ENCODE results near the gene LIN52. TPM values are rescaled to one million over a fixed set of nuclear protein-coding genes. Genes with fewer than 3 reads are reported as not detected.

Gene LIN52
- total RNA-seq, 3 donors from 2014 or later, result 4.1 to 9.0 (median 7.4) TPM

DNA sequence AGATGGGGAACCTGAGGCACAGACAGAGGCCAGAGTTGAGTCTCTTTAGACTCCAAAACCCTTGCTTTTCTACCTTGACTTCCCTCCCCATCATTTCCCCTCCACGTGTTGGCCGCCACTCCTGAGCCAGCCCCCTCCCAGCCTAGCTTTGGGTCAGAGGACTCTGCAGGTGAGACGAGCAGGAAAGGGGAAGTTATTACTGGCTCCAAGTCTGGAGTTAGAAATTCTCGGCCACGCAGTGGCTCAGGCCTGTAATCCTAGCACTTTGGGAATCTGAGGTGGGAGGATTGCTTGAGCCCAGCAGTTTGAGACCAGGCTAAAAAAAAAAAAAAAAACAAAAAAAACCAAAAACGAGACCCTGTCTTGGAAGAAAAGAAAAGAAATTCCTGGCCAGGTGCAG lies 163.3 kb downstream of the LIN52 start:
- Histone ChIP-seq H3K36me3 (ENCODE audit: low read depth) (no peaks in the 10 kb centered on the region), H3K4me1 (ENCODE audit: low read depth) (no peaks in the 10 kb centered on the region), H3K9me3 (no peaks in the 10 kb centered on the region), H3K4me3 (no peak overlapping the region)
- intact Hi-C loops (cut with DNase I, micrococcal nuclease), result no loop called here
- no peak for DNase-seq
- ATAC-seq, result no peak
- TF ChIP-seq, protein P1, sequence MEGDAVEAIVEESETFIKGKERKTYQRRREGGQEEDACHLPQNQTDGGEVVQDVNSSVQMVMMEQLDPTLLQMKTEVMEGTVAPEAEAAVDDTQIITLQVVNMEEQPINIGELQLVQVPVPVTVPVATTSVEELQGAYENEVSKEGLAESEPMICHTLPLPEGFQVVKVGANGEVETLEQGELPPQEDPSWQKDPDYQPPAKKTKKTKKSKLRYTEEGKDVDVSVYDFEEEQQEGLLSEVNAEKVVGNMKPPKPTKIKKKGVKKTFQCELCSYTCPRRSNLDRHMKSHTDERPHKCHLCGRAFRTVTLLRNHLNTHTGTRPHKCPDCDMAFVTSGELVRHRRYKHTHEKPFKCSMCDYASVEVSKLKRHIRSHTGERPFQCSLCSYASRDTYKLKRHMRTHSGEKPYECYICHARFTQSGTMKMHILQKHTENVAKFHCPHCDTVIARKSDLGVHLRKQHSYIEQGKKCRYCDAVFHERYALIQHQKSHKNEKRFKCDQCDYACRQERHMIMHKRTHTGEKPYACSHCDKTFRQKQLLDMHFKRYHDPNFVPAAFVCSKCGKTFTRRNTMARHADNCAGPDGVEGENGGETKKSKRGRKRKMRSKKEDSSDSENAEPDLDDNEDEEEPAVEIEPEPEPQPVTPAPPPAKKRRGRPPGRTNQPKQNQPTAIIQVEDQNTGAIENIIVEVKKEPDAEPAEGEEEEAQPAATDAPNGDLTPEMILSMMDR (IDR thresholded peaks at IDR 0.05), result no peak

DNA sequence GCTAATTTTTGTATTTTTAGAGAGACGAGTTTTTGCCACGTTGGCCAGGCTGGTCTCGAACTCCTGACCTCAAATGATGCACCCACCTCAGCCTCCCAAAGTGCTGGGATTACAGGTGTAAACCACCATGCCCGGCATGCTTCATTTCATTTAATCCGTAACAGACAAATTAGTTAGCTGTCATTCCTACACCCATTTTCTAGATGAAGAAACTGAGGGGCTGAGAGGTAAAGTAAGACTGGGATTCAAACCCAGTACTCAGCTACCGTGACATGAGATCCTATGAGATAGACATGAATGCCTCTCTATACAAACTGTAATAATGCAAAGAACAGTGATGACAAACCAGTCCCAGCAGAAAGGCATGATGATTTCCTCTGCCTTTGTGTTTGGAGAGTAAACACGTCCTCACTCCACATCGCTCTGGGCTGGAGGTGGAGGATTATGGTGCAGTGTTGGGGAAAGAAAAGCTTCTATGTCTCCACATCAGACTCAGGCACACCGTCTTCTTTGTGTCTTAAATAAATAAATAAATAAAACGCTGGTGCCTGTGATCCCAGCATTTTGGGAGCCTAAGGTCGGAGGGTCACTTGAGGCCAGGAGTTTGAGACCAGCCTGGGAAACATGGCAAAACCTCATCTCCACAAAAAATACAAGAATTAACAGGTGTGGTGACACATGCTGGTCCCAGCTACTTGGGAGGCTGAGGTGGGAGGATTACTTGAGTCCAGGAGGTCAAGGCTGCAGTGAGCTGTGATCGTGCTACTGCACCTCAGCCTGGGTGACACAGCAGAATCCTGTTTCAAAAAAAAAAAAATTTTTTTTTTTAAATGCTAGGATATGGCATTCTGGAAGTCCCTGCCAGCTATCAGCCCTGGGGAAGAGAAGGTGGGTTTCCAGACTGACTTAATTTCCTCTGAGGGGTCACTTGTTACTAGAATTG lies 164.9 kb downstream of the LIN52 start:
- no peak for DNase-seq
- intact Hi-C loops (cut with DNase I, micrococcal nuclease), result loop anchor here in 1 of 2 donors (5.0 kb wide), 1 partner anchor 137 kb away; no protein-coding TSS in a partner anchor
- TF ChIP-seq, protein P1 (IDR thresholded peaks at IDR 0.05), result no peak
- H3K36me3 ChIP-seq (ENCODE audit: low read depth), result no peaks in the 10 kb centered on the region
- H3K4me3 ChIP-seq, result no peak overlapping the region
- no peak for ATAC-seq
- H3K4me1 ChIP-seq (ENCODE audit: low read depth), result no peaks in the 10 kb centered on the region
- H3K9me3 ChIP-seq, result no peaks in the 10 kb centered on the region

Other genes with a start within 250 kb of the LIN52 start
- 10 to 100 TPM; 11.4 to 23.2 (median 17.2) TPM for gene PTGR2, start 233.1 kb upstream of the LIN52 start, total RNA-seq
- 10 to 100 TPM; 38.3 to 47.2 (median 45.1) TPM for gene ZNF410, start 198.1 kb upstream of the LIN52 start, total RNA-seq
- 1 to 10 TPM; 4.0 to 6.8 (median 6.2) TPM for gene FAM161B, start 134.9 kb upstream of the LIN52 start, total RNA-seq
- gene COQ6, start 134.7 kb upstream of the LIN52 start, total RNA-seq, result 10 to 100 TPM; 18.9 to 20.6 (median 20.5) TPM
- 100 to 1,000 TPM in 2 of 3 donors, 10 to 100 TPM in 1; 79.9 to 296 (median 153) TPM for gene ENTPD5, start 65.7 kb upstream of the LIN52 start, total RNA-seq
- gene BBOF1, start 65.6 kb upstream of the LIN52 start, total RNA-seq, result 1 to 10 TPM; 3.9 to 6.8 (median 4.1) TPM
- 10 to 100 TPM; 26.7 to 42.1 (median 32.6) TPM for gene ALDH6A1, start 503 bp upstream of the LIN52 start, total RNA-seq
- not detected for gene VSX2, start 154.5 kb downstream of the LIN52 start, total RNA-seq
- 10 to 100 TPM; 41.9 to 71.3 (median 53.8) TPM for gene ABCD4, start 218.0 kb downstream of the LIN52 start, total RNA-seq

All from mucosa of descending colon (tissue), 3 donors.